Adipocyte (in vitro differentiated cells): ENCODE measurements around the gene CSTA.

Source experiments
- DNase-seq: peaks from one replicate; pipeline ENCODE4 v3.0.0-alpha.2; 2015; ENCODE audit warnings: low read depth
- H3K27me3 ChIP-seq: replicated peaks from 2 replicates; pipeline ENCODE4 v1.7.0; 2013; ENCODE audit warnings: mild to moderate bottlenecking, low read length, moderate library complexity; ENCODE audit not compliant: control insufficient read depth, insufficient read depth
- H3K36me3 ChIP-seq: 2 replicates; pipeline ENCODE4 v1.7.0; 2013; ENCODE audit warnings: low read length, mild to moderate bottlenecking, moderate library complexity; ENCODE audit not compliant: control insufficient read depth, insufficient read depth, severe bottlenecking
- H3K4me1 ChIP-seq: 2 replicates; pipeline ENCODE4 v1.7.0; 2013; ENCODE audit warnings: mild to moderate bottlenecking, low read length, moderate library complexity; ENCODE audit not compliant: control insufficient read depth, insufficient read depth
- H3K4me3 ChIP-seq: 2 replicates; pipeline ENCODE4 v1.7.0; 2013; ENCODE audit warnings: mild to moderate bottlenecking, low read length, moderate library complexity
- H3K9ac ChIP-seq: 2 replicates; pipeline ENCODE4 v1.7.0; 2013; ENCODE audit warnings: mild to moderate bottlenecking, low read length, moderate library complexity
- H3K9me3 ChIP-seq: 2 replicates; pipeline ENCODE4 v1.7.0; 2013; ENCODE audit warnings: mild to moderate bottlenecking, low read length, moderate library complexity; ENCODE audit not compliant: control insufficient read depth

Gene CSTA

GRCh38 chr3:122305818-122306621 lies 19.0 kb upstream of the CSTA start:
- no peaks in the 10 kb centered on the region for H3K4me1 ChIP-seq
- H3K27me3 ChIP-seq: peaks cover 19% of the 10 kb centered on the region
- no peak for DNase-seq
- H3K36me3 ChIP-seq: no peaks in the 10 kb centered on the region
- no peak overlapping the region for H3K4me3 ChIP-seq
- no peak overlapping the region for H3K9ac ChIP-seq
- H3K9me3 ChIP-seq: no peaks in the 10 kb centered on the region

DNA sequence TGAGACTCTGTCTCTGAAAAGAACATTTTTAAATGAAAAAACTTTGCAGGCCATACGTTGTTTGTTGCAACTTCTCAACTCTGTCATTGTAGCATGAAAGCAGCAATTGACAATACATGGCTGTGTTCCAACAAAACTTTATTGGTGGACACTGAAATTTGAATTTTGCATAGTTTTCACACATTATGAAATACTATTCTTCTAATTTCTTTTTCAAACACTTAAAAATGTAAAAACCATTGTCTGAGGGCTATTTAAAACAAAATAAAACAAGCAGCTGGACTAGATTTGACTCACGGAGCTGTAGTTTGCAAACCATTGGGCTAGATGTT lies 18.5 kb upstream of the CSTA start:
- no peak for DNase-seq
- H3K36me3 ChIP-seq: no peaks in the 10 kb centered on the region
- no peak overlapping the region for H3K4me3 ChIP-seq
- H3K9ac ChIP-seq: no peak overlapping the region
- no peaks in the 10 kb centered on the region for H3K9me3 ChIP-seq
- no peaks in the 10 kb centered on the region for H3K4me1 ChIP-seq
- peaks cover 21% of the 10 kb centered on the region for H3K27me3 ChIP-seq

GRCh38 chr3:122307094-122307687 lies 17.9 kb upstream of the CSTA start:
- Histone ChIP-seq H3K27me3 (peaks cover 21% of the 10 kb centered on the region), H3K9me3 (no peaks in the 10 kb centered on the region), H3K36me3 (no peaks in the 10 kb centered on the region), H3K9ac (no peak overlapping the region), H3K4me3 (no peak overlapping the region), H3K4me1 (no peaks in the 10 kb centered on the region)
- no peak for DNase-seq

GRCh38 chr3:122307976-122308375 lies 17.1 kb upstream of the CSTA start:
- Histone ChIP-seq H3K27me3 (peaks cover 21% of the 10 kb centered on the region), H3K36me3 (no peaks in the 10 kb centered on the region), H3K4me3 (no peak overlapping the region), H3K9ac (no peak overlapping the region), H3K9me3 (no peaks in the 10 kb centered on the region), H3K4me1 (peaks cover 2% of the 10 kb centered on the region)
- DNase-seq: no peak

DNA sequence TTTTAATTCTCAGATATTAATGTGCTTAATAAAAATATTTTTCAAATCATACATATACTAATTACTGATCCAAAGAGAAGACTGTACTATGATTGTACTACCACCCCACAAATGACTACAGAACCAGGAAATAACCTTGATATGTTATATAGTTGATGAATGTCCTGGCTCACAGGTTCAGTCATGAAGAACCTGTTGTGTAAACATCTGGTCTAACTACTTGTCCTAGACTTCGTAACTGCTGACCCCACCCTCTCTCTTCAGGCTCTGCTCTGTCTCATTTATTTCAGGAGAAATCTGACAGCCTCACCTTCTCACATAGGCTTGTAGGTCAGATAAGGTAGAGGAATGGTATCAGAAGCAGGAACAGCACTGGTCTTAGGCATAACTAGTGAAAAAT lies 14.7 kb upstream of the CSTA start:
- H3K4me3 ChIP-seq: no peak overlapping the region
- no peak overlapping the region for H3K9ac ChIP-seq
- DNase-seq: no peak
- H3K4me1 ChIP-seq: peaks cover 11% of the 10 kb centered on the region
- no peaks in the 10 kb centered on the region for H3K9me3 ChIP-seq
- H3K27me3 ChIP-seq: peaks cover 21% of the 10 kb centered on the region
- no peaks in the 10 kb centered on the region for H3K36me3 ChIP-seq

- no peak for DNase-seq
- no peak overlapping the region for H3K9ac ChIP-seq
- H3K36me3 ChIP-seq: no peaks in the 10 kb centered on the region
- no peaks in the 10 kb centered on the region for H3K9me3 ChIP-seq
- peaks cover 11% of the 10 kb centered on the region for H3K4me1 ChIP-seq
- peaks cover 11% of the 10 kb centered on the region for H3K27me3 ChIP-seq
- no peak overlapping the region for H3K4me3 ChIP-seq
These were observed 12.2 kb upstream of the CSTA start for GRCh38 chr3:122312826-122313225.

DNA sequence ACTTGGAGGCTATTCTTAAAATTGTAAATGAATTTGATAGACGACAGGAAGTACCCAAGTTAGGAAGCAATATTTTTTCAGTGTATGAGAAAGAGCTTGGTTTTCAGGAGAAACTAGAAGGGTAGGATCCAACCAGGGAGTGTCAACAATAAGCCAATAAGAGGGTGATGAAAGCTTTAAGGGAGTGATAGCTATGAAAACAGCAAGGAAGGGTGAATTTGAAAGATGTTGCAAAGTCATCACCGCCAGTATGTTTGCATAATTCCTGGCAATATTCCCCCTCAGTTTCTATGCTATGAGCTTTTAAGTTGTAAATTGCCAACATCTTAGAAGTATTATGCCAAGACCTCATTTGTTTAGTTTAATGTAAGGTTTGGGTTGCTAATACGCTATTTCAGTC lies 11.8 kb upstream of the CSTA start:
- no peak overlapping the region for H3K9ac ChIP-seq
- DNase-seq: peak; percentile 8
- H3K27me3 ChIP-seq: peaks cover 10% of the 10 kb centered on the region
- H3K4me1 ChIP-seq: peaks cover 11% of the 10 kb centered on the region
- no peaks in the 10 kb centered on the region for H3K9me3 ChIP-seq
- H3K4me3 ChIP-seq: no peak overlapping the region
- H3K36me3 ChIP-seq: no peaks in the 10 kb centered on the region

- H3K4me1 ChIP-seq: peaks cover 11% of the 10 kb centered on the region
- peaks cover 4% of the 10 kb centered on the region for H3K9me3 ChIP-seq
- H3K36me3 ChIP-seq: no peaks in the 10 kb centered on the region
- peak; percentile 12 for DNase-seq
- H3K27me3 ChIP-seq: peaks cover 10% of the 10 kb centered on the region
- no peak overlapping the region for H3K9ac ChIP-seq
- no peak overlapping the region for H3K4me3 ChIP-seq
These were observed 10.7 kb upstream of the CSTA start for GRCh38 chr3:122314228-122314876.

DNA sequence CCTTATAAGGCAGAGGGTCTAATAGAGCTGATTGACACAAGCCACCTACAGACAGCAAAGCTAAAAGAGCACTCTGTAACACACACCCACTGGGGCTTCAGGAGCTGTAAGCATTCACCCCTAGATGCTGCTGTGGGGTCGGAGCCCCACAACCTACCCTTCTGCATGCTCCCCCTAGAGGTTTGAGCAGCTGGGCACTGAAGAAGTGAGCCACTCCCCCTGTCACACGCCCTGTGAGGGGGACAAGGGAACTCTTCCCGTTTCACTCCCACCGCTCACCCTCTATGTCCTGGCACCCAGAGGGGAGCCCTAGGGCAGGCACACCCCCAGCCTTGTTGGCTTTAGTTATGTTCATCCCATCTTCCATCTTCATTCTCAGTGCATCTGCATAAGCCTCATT lies 9.4 kb upstream of the CSTA start:
- DNase-seq: no peak
- Histone ChIP-seq H3K27me3 (peaks cover 6% of the 10 kb centered on the region), H3K4me3 (no peak overlapping the region)

GRCh38 chr3:122316368-122316767 lies 8.7 kb upstream of the CSTA start:
- no peaks in the 10 kb centered on the region for H3K27me3 ChIP-seq
- peaks cover 7% of the 10 kb centered on the region for H3K9me3 ChIP-seq

More for the DNA sequence above, 9.4 kb upstream of the CSTA start:
- no peak overlapping the region for H3K9ac ChIP-seq
- H3K9me3 ChIP-seq: peaks cover 7% of the 10 kb centered on the region
- peaks cover 11% of the 10 kb centered on the region for H3K4me1 ChIP-seq
- H3K36me3 ChIP-seq: no peaks in the 10 kb centered on the region

DNA sequence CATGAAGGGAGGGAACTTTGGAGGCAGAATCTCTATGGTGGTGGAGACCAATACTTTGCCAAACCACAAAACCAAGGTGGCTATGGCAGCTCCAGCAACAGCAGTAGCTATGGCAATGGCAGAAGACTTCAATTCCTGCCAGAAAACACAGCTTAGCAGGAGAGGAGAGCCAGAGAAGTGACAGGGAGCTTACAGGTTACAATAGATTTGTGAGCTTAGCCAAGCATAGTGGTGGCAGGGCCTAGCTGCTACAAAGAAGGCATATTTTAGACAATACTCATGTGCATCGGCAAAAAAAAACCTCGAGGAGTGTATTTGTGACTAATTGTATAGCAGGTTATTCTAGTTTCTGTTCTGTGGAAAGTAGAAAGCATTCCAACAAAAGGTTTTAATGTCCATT lies 6.4 kb upstream of the CSTA start:
- no peak for DNase-seq
- Histone ChIP-seq H3K27me3 (no peaks in the 10 kb centered on the region), H3K9ac (no peak overlapping the region), H3K9me3 (peaks cover 7% of the 10 kb centered on the region), H3K36me3 (no peaks in the 10 kb centered on the region), H3K4me1 (peaks cover 3% of the 10 kb centered on the region), H3K4me3 (no peak overlapping the region)

More at GRCh38 chr3:122316368-122316767, 8.7 kb upstream of the CSTA start:
- peaks cover 11% of the 10 kb centered on the region for H3K4me1 ChIP-seq
- H3K36me3 ChIP-seq: no peaks in the 10 kb centered on the region
- no peak overlapping the region for H3K4me3 ChIP-seq
- DNase-seq: no peak
- no peak overlapping the region for H3K9ac ChIP-seq
